HEK293 (cell line): ENCODE results near the gene ZNF432.

Experiments used
- CTCF ChIP-seq: fragments of 450-650 bp; formaldehyde crosslinking; IDR thresholded peaks from 2 replicates; pipeline ENCODE4 v1.5.1; 2016; ENCODE audit warnings: missing biosample characterization, missing genetic modification characterization
- EGR2 ChIP-seq: fragments of 450-650 bp; formaldehyde crosslinking; IDR thresholded peaks from 2 replicates; pipeline ENCODE4 v1.5.1; 2016; ENCODE audit warnings: low read depth, missing biosample characterization, missing genetic modification characterization
- GLIS1 ChIP-seq: fragments of 450-650 bp; formaldehyde crosslinking; IDR thresholded peaks from 2 replicates; pipeline ENCODE4 v1.5.1; 2016; ENCODE audit warnings: missing biosample characterization, missing genetic modification characterization
- GLIS2 ChIP-seq: fragments of 450-650 bp; formaldehyde crosslinking; IDR thresholded peaks from 2 replicates; pipeline ENCODE4 v1.5.1; 2016; ENCODE audit warnings: missing biosample characterization, missing genetic modification characterization
- KLF10 ChIP-seq: fragments of 450-650 bp; IDR thresholded peaks from 2 replicates; pipeline ENCODE4 v1.5.1; 2018; ENCODE audit warnings: missing biosample characterization, mild to moderate bottlenecking, missing genetic modification characterization
- OSR2 ChIP-seq: fragments of 450-650 bp; formaldehyde crosslinking; IDR thresholded peaks from 2 replicates; pipeline ENCODE4 v1.5.1; 2016; ENCODE audit warnings: missing biosample characterization, missing genetic modification characterization
- OVOL3 ChIP-seq: fragments of 450-650 bp; formaldehyde crosslinking; IDR thresholded peaks from 2 replicates; pipeline ENCODE4 v1.5.1; 2016; ENCODE audit warnings: missing biosample characterization, missing genetic modification characterization
- RBAK ChIP-seq: fragments of 450-650 bp; formaldehyde crosslinking; IDR thresholded peaks from 2 replicates; pipeline ENCODE4 v1.5.1; 2016; ENCODE audit warnings: missing biosample characterization, missing genetic modification characterization
- SETDB1 ChIP-seq: IDR thresholded peaks from one replicate; pipeline ENCODE4 v1.6.1; 2017; ENCODE audit warnings: mild to moderate bottlenecking, low read length, moderate library complexity, mixed read lengths; ENCODE audit not compliant: insufficient read length
- TSHZ1 ChIP-seq: fragments of 450-650 bp; formaldehyde crosslinking; IDR thresholded peaks from 2 replicates; pipeline ENCODE4 v1.5.1; 2016; ENCODE audit warnings: missing biosample characterization, missing genetic modification characterization, borderline replicate concordance
- ZBTB21 ChIP-seq: fragments of 450-650 bp; formaldehyde crosslinking; IDR thresholded peaks from 2 replicates; pipeline ENCODE4 v1.5.1; 2017; ENCODE audit warnings: missing biosample characterization, missing genetic modification characterization
- ZBTB44 ChIP-seq: fragments of 450-650 bp; IDR thresholded peaks from 2 replicates; pipeline ENCODE4 v1.5.1; 2018; ENCODE audit warnings: missing biosample characterization, mild to moderate bottlenecking, missing genetic modification characterization
- ZBTB7A ChIP-seq: fragments of 450-650 bp; formaldehyde crosslinking; IDR thresholded peaks from 2 replicates; pipeline ENCODE4 v1.5.1; 2016; ENCODE audit warnings: low read depth, missing biosample characterization, missing genetic modification characterization
- ZFP37 ChIP-seq: fragments of 450-650 bp; formaldehyde crosslinking; IDR thresholded peaks from 2 replicates; pipeline ENCODE4 v1.5.1; 2016; ENCODE audit warnings: missing biosample characterization, missing genetic modification characterization
- ZNF146 ChIP-seq: fragments of 450-650 bp; formaldehyde crosslinking; IDR thresholded peaks from 2 replicates; pipeline ENCODE4 v1.5.1; 2016; ENCODE audit warnings: missing biosample characterization, missing genetic modification characterization
- ZNF157 ChIP-seq: fragments of 450-650 bp; formaldehyde crosslinking; IDR thresholded peaks from 2 replicates; pipeline ENCODE4 v1.5.1; 2016; ENCODE audit warnings: missing biosample characterization, missing genetic modification characterization
- ZNF16 ChIP-seq: fragments of 450-650 bp; formaldehyde crosslinking; IDR thresholded peaks from 2 replicates; pipeline ENCODE4 v1.5.1; 2016; ENCODE audit warnings: low read depth, missing biosample characterization, missing genetic modification characterization
- ZNF174 ChIP-seq: fragments of 450-650 bp; formaldehyde crosslinking; IDR thresholded peaks from 2 replicates; pipeline ENCODE4 v1.5.0; 2017; ENCODE audit warnings: missing biosample characterization, mild to moderate bottlenecking, missing genetic modification characterization
- ZNF19 ChIP-seq: fragments of 450-650 bp; formaldehyde crosslinking; IDR thresholded peaks from 2 replicates; pipeline ENCODE4; 2016; ENCODE audit warnings: missing biosample characterization, missing genetic modification characterization, low read depth
- ZNF335 ChIP-seq: fragments of 450-650 bp; formaldehyde crosslinking; conservative IDR thresholded peaks from 2 replicates; pipeline ENCODE4 v1.5.1; 2016; ENCODE audit warnings: missing biosample characterization, missing genetic modification characterization
- ZNF423 ChIP-seq: fragments of 450-650 bp; formaldehyde crosslinking; IDR thresholded peaks from 2 replicates; pipeline ENCODE4 v1.5.1; 2016; ENCODE audit warnings: missing biosample characterization, missing genetic modification characterization
- ZNF501 ChIP-seq: fragments of 450-650 bp; formaldehyde crosslinking; IDR thresholded peaks from 2 replicates; pipeline ENCODE4 v1.5.1; 2016; ENCODE audit warnings: missing biosample characterization, missing genetic modification characterization
- ZNF513 ChIP-seq: fragments of 450-650 bp; IDR thresholded peaks from 2 replicates; pipeline ENCODE4 v1.5.1; 2018; ENCODE audit warnings: missing biosample characterization, missing genetic modification characterization
- ZNF548 ChIP-seq: fragments of 450-650 bp; formaldehyde crosslinking; IDR thresholded peaks from 2 replicates; pipeline ENCODE4 v1.5.1; 2016; ENCODE audit warnings: missing biosample characterization, missing genetic modification characterization
- ZNF558 ChIP-seq: fragments of 450-650 bp; formaldehyde crosslinking; IDR thresholded peaks from 2 replicates; pipeline ENCODE4 v1.5.1; 2016; ENCODE audit warnings: missing biosample characterization, missing genetic modification characterization
- ZNF580 ChIP-seq: fragments of 450-650 bp; formaldehyde crosslinking; IDR thresholded peaks from 2 replicates; pipeline ENCODE4 v1.5.1; 2016; ENCODE audit warnings: missing biosample characterization, missing genetic modification characterization
- ZNF585B ChIP-seq: fragments of 450-650 bp; formaldehyde crosslinking; IDR thresholded peaks from 2 replicates; pipeline ENCODE4 v1.5.1; 2016; ENCODE audit warnings: missing biosample characterization, missing genetic modification characterization
- ZNF658 ChIP-seq: fragments of 450-650 bp; formaldehyde crosslinking; IDR thresholded peaks from 2 replicates; pipeline ENCODE4; 2016; ENCODE audit warnings: missing biosample characterization, missing genetic modification characterization
- ZNF768 ChIP-seq: fragments of 450-650 bp; formaldehyde crosslinking; IDR thresholded peaks from 2 replicates; pipeline ENCODE4 v1.5.1; 2018; ENCODE audit warnings: missing biosample characterization, mild to moderate bottlenecking, missing genetic modification characterization
- ZSCAN18 ChIP-seq: fragments of 450-650 bp; formaldehyde crosslinking; IDR thresholded peaks from 2 replicates; pipeline ENCODE4 v1.5.1; 2016; ENCODE audit warnings: missing biosample characterization, missing genetic modification characterization

ZNF432 gene

GRCh38 chr19:51986309-51987291 lies 62.0 kb downstream of the ZNF432 start, which contains the start of gene ZNF350 (continued):
- TF ChIP-seq ZNF157 (tag by site-specific recombination) (no peak), ZNF558 (peak; percentile 37; the same call in 1 of the 2 replicates), ZNF19 (tag by site-specific recombination) (no peak), ZNF548 (tag by site-specific recombination) (no peak), TSHZ1 (no peak), KLF10 (no peak), ZBTB21 (tag by site-specific recombination) (no peak), ZSCAN18 (0 out of 2 replicates have a peak, but pooled peaks have one; percentile 67), OSR2 (tag by site-specific recombination) (no peak), RBAK (no peak), OVOL3 (tag by site-specific recombination) (no peak), ZNF501 (tag by site-specific recombination) (0 out of 2 replicates have a peak, but pooled peaks have one; percentile 41), ZNF585B (tag by site-specific recombination) (no peak), GLIS1 (tag by site-specific recombination) (no peak), ZNF335 (tag by site-specific recombination) (peak; percentile 99), ZNF768 (tag by site-specific recombination) (no peak), ZNF580 (tag by site-specific recombination) (0 out of 2 replicates have a peak, but pooled peaks have one; percentile 32), ZNF513 (no peak), ZFP37 (0 out of 2 replicates have a peak, but pooled peaks have one; percentile 57), ZBTB7A (no peak), CTCF (tag by site-specific recombination) (no peak), ZNF16 (no peak), SETDB1 (no peak), ZNF658 (tag by site-specific recombination) (no peak), ZNF423 (tag by site-specific recombination) (no peak), ZNF146 (tag by site-specific recombination) (no peak), ZNF174 (tag by site-specific recombination) (no peak), EGR2 (tag by site-specific recombination) (no peak), GLIS2 (no peak), ZBTB44 (peak; percentile 57; the same call in 1 of the 2 replicates)
